ENCODE data around the gene MRNIP. TPM values are rescaled to one million over a fixed set of nuclear protein-coding genes. Genes with fewer than 3 reads are reported as not detected.
A peak's percentile ranks its signal among the peaks of the same experiment; 100 is the strongest.

Gene MRNIP
- total RNA-seq, 1 donor from 2014 or later: 60.2 TPM

DNA sequence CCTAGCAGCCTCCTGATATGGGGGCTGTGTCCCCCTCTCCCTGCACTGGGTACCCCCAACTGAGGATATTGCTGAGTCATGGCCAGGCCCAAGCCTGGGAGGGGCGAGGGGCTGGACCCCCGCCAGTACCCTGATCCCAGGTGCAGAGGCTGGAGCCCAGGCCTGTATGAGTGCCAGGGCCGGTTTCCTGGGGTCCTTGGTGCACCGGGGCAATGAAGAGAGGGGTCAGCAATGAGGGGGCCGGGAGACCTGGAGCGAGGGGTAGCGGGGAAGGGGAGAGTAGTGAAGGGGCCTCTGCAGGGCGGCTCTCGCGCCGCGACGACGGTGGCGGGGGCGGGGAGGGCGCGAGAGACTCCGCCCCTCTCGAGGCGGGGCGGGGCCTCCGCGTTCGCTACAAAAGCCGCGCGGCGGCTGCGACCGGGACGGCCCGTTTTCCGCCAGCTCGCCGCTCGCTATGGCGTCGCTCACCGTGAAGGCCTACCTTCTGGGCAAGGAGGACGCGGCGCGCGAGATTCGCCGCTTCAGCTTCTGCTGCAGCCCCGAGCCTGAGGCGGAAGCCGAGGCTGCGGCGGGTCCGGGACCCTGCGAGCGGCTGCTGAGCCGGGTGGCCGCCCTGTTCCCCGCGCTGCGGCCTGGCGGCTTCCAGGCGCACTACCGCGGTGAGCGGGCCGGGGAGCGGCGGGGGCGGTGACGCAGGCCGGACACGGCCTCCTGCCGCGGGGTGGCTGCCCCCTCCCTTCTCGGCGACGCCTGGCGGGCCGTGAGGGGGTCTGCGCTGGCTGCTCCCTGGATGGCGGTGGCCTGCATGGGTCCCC, 37.9 kb downstream of the MRNIP start, which contains the start of gene SQSTM1:
Gene SQSTM1 (plus strand): TSS at position 423 of the 815 bp plus-strand sequence. CDS start 32 bp downstream, at position 455.
- Mint-ChIP-seq H3K4me1 (ENCODE audit: low read depth, unreplicated experiment) (peaks cover 18% of the 10 kb centered on the region), H3K9me3 (ENCODE audit: unreplicated experiment) (peaks cover 13% of the 10 kb centered on the region), H3K4me3 (ENCODE audit: unreplicated experiment) (peak within 1 kb of the TSS; percentile 78), H3K27me3 (ENCODE audit: unreplicated experiment) (peaks cover 13% of the 10 kb centered on the region), H3K27ac (ENCODE audit: unreplicated experiment) (peak within 1 kb of the TSS; percentile 57), H3K36me3 (ENCODE audit: unreplicated experiment) (peaks cover 2% of the 10 kb centered on the region)
- DNase-seq: peak; percentile 86
- TF ChIP-seq, protein P1, sequence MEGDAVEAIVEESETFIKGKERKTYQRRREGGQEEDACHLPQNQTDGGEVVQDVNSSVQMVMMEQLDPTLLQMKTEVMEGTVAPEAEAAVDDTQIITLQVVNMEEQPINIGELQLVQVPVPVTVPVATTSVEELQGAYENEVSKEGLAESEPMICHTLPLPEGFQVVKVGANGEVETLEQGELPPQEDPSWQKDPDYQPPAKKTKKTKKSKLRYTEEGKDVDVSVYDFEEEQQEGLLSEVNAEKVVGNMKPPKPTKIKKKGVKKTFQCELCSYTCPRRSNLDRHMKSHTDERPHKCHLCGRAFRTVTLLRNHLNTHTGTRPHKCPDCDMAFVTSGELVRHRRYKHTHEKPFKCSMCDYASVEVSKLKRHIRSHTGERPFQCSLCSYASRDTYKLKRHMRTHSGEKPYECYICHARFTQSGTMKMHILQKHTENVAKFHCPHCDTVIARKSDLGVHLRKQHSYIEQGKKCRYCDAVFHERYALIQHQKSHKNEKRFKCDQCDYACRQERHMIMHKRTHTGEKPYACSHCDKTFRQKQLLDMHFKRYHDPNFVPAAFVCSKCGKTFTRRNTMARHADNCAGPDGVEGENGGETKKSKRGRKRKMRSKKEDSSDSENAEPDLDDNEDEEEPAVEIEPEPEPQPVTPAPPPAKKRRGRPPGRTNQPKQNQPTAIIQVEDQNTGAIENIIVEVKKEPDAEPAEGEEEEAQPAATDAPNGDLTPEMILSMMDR (IDR thresholded peaks at IDR 0.05; ENCODE audit: partially characterized antibody, unreplicated experiment): peak; percentile 15

DNA sequence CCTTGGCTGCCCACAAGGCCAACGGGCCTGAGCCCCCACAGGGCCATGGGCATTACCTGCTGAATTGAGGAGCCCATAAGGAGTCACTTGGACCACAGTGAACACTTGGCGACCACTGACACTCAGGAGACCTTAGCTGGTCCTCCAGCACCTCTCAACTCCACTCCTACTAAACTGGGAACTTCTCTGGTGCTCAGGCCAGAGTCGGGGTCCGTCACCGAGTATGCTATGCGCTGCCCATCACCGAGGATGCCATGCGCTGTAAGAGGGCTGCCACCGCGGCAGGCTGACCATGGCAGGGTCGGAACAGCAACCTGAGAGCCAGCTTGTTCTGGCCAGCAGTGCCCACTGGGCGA, 38.5 kb downstream of the MRNIP start:
- Mint-ChIP-seq H3K36me3 (ENCODE audit: unreplicated experiment) (peaks cover 4% of the 10 kb centered on the region), H3K4me3 (ENCODE audit: unreplicated experiment) (peak overlapping the region; percentile 57), H3K27me3 (ENCODE audit: unreplicated experiment) (peaks cover 13% of the 10 kb centered on the region), H3K9me3 (ENCODE audit: unreplicated experiment) (peaks cover 13% of the 10 kb centered on the region), H3K4me1 (ENCODE audit: low read depth, unreplicated experiment) (peaks cover 18% of the 10 kb centered on the region), H3K27ac (ENCODE audit: unreplicated experiment) (no peak overlapping the region)
- TF ChIP-seq, protein P1 (IDR thresholded peaks at IDR 0.05; ENCODE audit: partially characterized antibody, unreplicated experiment): no peak
- no peak for DNase-seq

DNA sequence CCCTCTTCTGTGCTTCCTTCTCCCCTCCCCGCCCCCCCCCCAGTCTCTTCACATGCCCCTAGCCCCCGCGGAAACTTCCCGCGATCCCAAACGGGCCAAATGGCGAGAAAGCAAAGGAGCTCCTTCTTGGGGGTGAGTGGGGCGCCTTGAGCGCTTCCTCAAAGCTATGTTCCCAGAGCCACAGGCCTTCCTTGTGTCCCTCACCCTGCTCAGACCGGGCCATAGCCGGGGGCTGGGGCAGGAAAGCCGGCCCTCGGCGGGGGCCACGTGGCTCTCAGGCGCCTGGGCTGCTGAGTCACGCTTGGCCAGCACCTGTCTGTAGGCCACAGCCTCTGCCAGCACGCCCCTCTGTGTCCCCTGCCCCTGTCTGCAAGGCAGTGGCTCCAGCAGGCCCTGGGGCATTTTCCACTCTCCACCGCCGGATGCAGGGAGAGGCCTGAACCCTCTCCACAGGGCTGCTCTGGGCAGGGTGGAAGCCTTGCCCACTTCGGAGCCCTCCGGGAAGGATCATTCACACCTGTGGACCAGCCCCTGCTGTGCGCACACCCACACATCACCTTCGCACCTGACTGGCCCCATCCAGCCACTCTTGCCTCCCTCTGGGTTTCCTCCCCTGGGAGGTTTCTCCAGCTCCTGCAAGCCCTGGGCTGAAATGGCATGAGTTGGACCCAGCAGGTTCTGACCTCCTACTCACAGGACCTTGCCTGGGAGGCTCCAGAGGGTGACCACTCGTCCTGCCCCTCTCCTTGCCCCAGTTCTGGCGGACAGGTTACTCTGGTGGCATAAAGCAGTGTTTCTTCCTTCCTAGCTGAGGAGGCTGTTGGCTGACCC, 39.1 kb downstream of the MRNIP start:
- Mint-ChIP-seq H3K27me3 (ENCODE audit: unreplicated experiment) (peaks cover 11% of the 10 kb centered on the region), H3K9me3 (ENCODE audit: unreplicated experiment) (peaks cover 13% of the 10 kb centered on the region)

DNA sequence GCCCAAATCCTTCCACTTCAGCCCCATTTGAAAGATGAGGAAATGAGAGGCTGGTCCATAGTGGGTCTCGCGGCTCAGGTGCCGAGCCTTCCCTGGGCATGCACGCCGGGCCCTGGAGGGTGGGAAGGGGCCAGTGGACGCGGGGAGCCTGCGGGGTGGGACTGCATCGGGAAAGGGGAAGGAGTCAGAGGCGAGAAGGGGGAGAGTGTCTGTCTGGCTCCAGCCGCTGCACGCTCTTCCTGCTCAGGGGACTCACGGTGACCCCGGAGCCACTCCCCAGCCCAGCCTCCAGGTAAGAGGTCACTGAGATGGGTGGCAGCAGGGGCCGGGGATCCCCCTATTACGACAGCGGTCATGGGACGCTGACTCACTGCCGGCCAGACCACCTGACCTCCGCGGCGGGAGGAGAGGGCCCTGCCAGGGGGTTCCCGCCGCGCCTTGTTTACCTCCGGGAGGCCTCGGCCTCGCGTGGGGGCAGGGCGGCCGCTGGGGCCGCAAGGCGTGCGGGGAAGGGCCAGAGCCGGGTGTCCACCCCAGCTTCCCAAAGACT, 39.8 kb downstream of the MRNIP start:
- peaks cover 15% of the 10 kb centered on the region for H3K4me1 Mint-ChIP-seq (ENCODE audit: low read depth, unreplicated experiment)
- H3K27ac Mint-ChIP-seq (ENCODE audit: unreplicated experiment): peak overlapping the region; percentile 33
- peaks cover 4% of the 10 kb centered on the region for H3K36me3 Mint-ChIP-seq (ENCODE audit: unreplicated experiment)
- peak overlapping the region; percentile 75 for H3K4me3 Mint-ChIP-seq (ENCODE audit: unreplicated experiment)
- H3K27me3 Mint-ChIP-seq (ENCODE audit: unreplicated experiment): peaks cover 11% of the 10 kb centered on the region
- TF ChIP-seq, protein P1 (IDR thresholded peaks at IDR 0.05; ENCODE audit: partially characterized antibody, unreplicated experiment): no peak
- peaks cover 13% of the 10 kb centered on the region for H3K9me3 Mint-ChIP-seq (ENCODE audit: unreplicated experiment)
- DNase-seq: peak; percentile 74

More for the DNA sequence above, 39.1 kb downstream of the MRNIP start:
- Mint-ChIP-seq H3K27ac (ENCODE audit: unreplicated experiment) (no peak overlapping the region), H3K36me3 (ENCODE audit: unreplicated experiment) (peaks cover 4% of the 10 kb centered on the region), H3K4me1 (ENCODE audit: low read depth, unreplicated experiment) (peaks cover 15% of the 10 kb centered on the region), H3K4me3 (ENCODE audit: unreplicated experiment) (peak overlapping the region; percentile 57)
- DNase-seq: peak; percentile 58
- TF ChIP-seq, protein P1 (IDR thresholded peaks at IDR 0.05; ENCODE audit: partially characterized antibody, unreplicated experiment): no peak
